GM18499 (cell line): Measurements from ENCODE around the gene ADAM19.

Experiments
- ATAC-seq: cut with Tn5 transposase; IDR thresholded peaks from one replicate; pipeline ENCODE4 v1.9.1; 2021; ENCODE audit warnings: moderate number of reproducible peaks; ENCODE audit not compliant: insufficient read depth, unreplicated experiment

ADAM19 gene

DNA sequence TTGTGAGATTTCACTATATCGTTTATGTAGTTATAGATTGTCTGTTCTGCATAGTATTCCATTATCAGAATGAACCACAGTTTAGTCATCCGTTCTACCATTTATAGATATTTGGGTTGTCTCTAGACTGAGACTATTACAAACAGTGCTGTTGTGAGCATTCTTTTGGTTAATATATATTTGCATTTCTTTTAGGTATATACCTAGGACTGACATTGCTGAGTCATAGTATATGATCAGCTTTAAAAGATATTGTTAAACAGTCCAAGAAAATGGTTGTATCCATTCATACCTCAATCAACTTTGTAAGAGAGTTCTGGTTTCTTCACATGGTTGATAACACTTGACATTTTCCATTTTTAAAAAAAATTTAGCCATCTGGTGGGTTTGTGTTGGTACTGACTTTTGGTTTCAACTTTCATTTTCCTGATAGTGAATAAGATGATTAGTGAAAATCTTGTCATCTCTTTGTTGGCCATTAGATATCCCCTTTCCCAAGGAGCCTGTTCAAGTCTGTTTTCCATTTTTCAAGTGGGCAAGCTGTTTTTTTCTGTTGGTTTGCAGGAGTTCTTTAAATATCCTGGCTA is 22.9 kb upstream of the ADAM19 start:
- no peak for ATAC-seq

- ATAC-seq: no peak
Observed at GRCh38 chr5:157597277-157597676, 21.7 kb upstream of the ADAM19 start.

DNA sequence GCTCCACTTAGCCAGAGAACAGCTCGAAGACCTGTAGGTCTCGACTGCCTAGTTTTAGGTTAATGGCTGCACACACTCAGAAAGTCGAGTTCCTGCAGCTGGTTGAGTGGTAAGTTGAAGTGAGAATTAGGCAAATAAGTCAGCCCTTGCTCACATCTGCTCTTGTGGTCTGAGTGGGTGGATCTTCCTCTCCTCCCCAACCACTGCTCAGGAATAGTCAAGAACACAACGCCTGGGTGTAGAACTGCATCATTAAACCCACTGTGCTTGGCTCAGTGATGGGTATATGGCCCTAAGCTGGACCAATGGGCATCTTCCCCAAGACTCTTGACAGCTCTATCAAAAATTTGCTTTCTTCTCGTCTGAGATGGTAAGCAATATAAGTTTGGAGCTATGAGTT is 20.9 kb upstream of the ADAM19 start:
- ATAC-seq: peak; percentile 52

DNA sequence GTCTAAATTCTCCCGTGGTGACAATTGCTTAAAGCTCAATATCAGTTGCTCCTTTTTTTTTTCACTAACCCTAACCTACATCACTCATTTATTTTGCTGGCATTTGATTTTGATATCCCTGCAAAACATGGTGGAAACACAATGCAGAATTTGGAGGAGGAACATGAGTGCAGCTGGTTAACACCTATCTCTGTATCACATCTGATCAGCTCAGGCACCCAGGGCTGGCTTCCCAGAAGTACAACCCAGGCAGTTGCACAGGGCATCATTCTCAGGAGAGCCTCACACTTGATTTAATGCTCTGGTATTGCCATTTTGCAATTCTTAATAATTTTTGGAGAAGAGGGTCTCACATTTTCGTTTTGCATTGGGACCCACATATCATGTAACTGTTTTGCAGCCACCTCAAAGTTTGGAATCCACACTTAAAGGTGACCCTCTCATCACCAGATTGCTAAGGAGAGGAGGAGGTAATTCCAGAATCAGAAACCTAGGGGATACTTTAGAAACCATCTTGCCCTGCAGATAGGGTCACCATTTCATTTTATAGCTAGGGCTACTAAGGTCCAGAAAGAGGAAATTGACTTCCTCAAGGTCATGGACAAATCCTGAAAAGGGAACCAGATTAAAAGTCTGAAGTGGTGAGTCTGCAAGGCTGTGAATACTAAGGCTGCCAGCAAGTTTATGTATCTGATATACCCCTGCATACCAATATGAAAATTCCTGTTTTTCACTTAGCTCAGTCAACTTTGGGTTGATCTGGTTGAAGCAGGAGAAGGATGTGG is 19.3 kb upstream of the ADAM19 start:
- no peak for ATAC-seq

DNA sequence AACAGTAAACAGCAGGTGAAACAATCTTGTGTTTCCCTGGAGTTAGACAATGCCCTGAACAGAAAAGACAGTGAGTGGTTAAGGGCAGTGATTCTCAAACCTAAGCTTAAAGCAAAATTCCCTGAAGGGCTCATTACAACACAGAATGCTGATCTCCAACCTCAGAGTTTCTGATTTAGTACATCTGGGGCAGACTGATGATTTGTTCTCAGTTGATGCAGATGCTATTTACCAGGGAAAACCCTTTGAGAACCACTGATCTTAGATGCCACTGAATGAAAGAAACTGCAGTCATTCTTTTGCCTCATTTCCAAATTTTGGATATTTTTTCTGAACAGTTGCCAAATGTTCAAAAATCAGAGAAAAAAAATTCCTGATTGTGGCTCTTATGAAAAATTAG is 18.7 kb upstream of the ADAM19 start:
- ATAC-seq: no peak

DNA sequence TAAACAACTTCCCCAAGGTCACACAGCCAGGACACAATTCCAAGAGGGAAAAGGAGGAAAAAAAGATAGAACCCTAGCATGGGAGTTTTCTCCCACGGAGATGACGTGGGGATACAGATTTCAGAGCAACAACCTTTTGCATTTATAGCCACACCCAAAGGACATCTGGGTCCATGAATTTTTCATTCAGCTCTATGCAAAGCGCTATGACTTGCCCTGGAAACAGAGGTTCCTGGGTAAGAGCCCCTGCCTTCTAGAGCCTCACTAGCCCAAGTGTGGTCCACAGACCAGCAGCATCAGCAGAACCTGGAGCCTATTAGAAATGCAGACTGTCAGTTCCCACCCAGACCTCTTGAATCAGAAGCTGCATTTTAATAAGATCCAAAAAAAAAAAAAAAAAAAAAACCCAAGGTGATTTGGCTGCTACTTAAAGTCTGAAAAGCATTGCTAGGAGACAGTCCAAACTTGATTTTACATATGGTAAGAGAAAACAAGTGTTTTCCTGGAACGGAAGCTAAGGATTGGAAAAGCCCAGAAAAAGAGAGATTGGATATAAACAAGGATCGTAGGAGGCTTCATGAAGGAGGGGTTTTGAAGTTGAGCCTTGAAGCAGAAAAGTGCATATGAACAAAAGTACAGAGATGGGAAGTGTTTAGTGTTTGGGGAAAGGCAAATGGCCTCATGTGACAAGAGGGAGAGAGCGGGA is 17.6 kb upstream of the ADAM19 start:
- no peak for ATAC-seq

DNA sequence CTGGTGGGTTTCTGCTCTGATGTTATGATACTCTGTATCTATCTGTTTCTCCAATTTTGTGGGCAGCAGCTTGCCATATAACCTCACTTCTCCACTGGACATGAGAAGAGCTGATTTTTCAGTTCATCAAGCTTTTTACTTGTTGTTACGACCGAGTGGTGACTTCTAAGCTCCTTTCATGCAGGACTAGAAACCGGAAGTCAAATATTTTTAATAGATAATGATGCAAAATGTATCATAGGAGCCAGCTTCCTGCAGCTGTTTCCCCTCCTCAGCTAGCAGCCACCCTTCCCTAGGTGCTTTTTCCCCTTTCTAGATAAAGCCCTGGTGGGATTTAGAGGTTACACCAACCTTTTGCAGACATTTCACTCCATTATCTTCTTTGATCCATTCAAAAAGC is 17.0 kb upstream of the ADAM19 start:
- ATAC-seq: no peak

DNA sequence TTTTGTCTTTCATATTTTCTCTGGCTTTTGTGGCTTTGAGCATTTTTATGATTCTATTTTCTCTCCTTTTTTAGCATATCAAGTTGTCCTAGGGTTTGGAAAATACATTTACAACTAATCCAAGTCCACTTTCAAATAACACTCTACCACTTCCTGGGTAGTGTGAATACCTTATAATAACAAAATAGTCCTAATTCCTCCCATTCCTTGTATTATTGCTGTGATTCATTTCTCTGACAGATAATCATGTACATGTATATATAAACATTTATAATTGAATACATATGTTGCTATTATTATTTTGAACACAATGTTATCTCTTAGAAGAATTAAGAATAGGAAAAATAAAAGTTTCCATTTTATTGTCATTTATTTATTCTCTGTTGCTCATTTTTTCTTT is 14.9 kb upstream of the ADAM19 start:
- no peak for ATAC-seq

DNA sequence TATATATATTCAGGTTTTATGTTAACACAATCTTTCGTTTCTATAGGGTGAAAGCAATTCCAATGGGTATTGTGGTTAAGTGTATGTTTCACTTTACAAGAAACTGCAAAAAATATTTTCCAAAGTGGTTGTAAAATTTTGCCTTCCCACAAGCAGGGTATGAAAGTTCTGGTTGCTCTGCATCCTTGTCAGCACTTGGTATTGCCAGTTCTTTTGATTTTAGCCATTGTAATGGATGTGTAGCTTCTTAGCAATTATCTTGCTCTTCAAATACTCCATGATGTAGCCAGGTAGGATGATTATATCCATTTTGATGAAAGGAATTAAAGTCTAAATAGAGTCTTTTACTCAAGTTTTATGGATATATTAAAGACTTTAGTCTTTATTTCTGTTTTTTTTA is 9.1 kb upstream of the ADAM19 start:
- ATAC-seq: no peak

GRCh38 chr5:157582731-157583620 is 7.4 kb upstream of the ADAM19 start:
- no peak for ATAC-seq

GRCh38 chr5:157581901-157582300 is 6.3 kb upstream of the ADAM19 start:
- no peak for ATAC-seq

DNA sequence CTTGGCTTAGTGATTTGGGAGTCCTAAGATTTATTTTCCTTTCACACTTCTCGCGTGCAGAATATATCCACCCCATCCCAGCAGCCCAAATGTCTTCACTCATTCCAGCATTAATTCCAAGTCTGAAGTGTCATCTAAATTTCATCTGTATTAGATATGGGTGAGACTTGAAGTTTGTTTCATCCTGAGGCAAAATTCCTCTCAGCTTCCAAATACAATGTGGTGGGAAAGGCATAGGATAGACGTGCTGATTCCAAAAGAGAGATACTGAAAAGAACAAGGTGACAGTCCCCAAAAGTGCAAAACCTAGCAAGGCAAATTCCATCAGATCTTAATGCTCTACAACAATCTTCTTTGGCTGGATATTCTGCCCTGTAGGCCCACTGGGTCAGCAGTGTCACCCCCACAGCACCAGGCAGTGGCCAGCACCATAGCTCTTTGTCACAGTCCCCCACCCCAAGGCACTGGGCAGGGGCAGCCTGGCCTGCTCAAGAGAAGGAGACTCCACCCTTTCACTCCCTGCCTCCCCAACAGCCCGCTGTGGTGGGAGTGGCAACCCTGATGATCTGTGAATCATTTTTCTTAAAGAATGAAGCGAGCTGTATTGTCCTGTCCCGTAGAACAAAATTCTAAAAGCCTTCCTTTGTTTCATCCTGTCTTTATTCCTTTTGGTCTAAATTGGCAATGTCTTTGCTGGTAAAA is 2.7 kb upstream of the ADAM19 start:
- ATAC-seq: no peak

DNA sequence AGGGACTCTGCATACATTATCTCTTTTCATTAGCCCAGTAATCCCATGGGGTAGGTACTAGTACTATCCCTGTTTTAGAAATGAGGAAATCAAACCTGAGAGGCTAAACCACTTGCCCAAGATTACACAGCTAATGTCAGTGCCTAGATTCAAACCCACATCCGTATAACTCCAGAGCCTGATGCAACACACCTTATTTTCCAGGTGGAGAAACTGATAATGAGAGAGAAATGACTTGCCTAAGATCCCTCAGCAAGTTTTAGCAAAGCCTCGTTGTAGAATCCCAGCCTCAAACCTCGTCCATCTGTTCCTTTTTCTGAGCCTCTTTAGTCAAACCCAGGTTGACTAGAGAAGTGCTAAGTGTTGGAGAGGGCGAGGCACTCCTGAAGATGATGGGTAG is 1.1 kb upstream of the ADAM19 start:
- ATAC-seq: no peak

DNA sequence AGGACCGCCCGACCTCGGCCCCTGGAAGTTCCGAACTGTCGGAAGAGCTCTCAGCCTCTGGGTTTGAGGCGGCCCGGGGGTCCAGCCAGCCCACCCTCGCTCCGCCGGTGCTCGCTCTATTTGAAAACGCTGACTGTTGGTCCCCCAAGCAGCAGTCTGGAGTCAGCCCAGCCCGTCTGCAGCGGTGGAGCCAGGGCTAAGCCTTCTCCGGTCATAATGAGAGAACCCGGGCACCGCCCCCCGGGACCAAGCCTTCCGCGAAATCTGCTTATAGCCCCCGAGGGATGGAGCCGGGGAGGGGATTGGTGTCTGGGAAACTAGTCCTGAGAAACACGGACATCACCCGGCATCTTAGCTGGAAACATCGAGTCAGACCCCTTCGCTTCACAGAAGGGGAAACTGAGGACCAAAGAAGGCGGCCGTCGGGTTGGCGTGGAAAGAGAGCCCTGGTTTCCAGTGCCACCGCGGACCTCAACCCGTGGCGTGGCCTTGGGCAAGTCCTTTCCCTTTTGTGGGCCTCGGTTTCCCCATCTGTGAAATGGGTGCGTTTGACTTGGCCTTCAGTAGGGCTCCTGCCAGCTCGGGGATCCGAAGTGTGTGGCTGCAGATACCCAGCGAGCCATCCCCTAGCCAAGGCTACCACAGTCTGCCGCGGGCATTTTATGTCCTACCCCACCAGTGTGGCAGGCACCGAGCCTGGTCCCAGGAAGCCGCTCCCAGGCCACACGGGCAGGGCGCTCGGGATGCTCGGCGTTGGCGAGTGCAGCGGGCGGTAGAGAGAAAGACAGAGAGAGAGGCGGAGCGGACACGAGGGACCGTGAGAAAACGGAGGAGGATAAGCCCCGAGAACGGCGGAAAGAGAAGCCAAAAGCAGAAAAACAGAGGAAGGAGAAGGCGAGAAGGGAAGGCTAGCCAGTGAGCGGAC is 857 bp downstream of the ADAM19 start:
- no peak for ATAC-seq

DNA sequence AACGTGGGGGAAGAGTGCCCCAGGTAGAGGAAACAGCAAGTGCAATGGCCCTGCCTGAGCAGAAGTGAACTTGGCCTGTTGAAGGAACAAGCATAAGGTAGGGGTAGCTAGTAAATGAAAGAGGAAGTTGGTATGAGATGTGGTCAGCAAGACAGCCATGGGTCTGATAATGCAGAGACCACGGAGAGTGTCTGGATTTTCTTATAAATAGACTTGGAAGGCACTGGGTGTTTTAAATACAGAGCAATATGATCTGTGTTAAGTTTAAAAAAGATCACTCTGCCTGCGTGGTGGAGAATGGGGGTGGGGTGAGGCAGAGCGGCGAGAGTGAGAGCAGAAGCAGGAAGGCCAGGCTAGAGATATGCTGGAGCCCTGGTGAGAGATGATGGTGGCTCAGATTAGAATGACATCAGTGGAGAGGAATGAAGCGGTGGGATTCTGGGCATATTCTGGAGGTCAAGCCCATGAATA is 4.2 kb downstream of the ADAM19 start:
- peak; percentile 92 for ATAC-seq

GRCh38 chr5:157570531-157571200 is 4.9 kb downstream of the ADAM19 start:
- no peak for ATAC-seq

GRCh38 chr5:157568720-157569119 is 6.9 kb downstream of the ADAM19 start:
- no peak for ATAC-seq

DNA sequence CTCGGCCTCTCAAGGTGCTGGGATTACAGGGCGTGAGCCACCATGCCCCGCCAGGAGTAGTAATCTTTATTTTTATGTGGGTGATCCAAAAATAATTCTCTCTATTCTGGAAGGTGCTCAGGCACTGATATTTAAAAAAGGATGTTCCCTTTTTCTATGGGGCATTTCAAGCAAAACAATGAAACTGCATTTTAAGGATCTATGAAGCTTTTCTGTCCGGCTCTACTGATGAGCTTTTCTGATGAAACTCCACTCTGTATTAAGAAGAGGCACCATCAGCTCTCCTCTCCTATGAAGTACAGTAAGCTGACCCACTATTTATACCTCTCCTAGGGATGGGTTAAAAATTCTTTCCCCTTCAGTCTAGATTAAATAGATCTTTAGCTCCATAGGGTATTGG is 7.4 kb downstream of the ADAM19 start:
- ATAC-seq: no peak
